ENCODE measurements around the gene SLC12A9. TPM values are rescaled to one million over a fixed set of nuclear protein-coding genes. Genes with fewer than 3 reads are reported as not detected.

SLC12A9 gene
- total and polyA plus RNA-seq, 2 experiments from 2014 or later = 10.3 to 39.9 TPM

DNA sequence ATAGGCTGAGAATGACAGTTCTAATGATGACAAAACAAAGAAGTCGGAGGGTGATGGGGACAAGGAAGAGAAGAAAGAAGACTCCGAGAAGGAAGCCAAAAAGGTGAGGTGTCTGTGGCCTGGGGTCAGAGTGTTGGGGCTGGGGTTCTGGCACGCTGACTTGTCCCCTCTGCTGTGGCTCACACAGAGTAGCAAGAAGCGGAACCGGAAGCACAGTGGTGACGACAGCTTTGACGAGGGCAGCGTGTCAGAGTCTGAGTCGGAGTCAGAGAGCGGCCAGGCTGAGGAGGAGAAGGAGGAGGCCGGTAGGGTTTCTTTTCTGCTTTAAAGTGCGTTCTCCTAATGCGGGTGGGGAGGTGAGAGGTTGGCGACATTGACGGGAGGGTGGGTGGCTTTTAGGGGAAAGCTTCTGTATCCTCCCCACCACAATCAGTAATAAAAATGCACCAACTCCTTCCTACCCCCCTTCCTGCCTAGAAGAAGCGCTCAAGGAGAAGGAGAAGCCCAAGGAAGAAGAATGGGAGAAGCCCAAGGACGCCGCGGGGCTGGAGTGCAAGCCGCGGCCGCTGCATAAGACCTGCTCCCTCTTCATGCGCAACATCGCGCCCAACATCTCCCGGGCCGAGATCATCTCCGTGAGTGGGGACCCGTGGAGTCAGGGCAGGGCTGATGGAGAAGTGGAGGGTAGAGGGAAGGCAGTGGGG, 32.4 kb downstream of the SLC12A9 start:
- no peaks in the 10 kb centered on the region for H3K9me3 Mint-ChIP-seq
- no peaks in the 10 kb centered on the region for H3K9me2 ChIP-seq (ENCODE audit: insufficient read depth)
- no peak overlapping the region; the same call in 2 of the 3 replicates for H3K4me3 Mint-ChIP-seq
- no peak overlapping the region for H2AFZ ChIP-seq
- no peak for TF ChIP-seq CREB1 (CRISPR knock-in tag; IDR thresholded peaks at IDR 0.05; ENCODE audit: low read depth)
- TF ChIP-seq, protein P1, sequence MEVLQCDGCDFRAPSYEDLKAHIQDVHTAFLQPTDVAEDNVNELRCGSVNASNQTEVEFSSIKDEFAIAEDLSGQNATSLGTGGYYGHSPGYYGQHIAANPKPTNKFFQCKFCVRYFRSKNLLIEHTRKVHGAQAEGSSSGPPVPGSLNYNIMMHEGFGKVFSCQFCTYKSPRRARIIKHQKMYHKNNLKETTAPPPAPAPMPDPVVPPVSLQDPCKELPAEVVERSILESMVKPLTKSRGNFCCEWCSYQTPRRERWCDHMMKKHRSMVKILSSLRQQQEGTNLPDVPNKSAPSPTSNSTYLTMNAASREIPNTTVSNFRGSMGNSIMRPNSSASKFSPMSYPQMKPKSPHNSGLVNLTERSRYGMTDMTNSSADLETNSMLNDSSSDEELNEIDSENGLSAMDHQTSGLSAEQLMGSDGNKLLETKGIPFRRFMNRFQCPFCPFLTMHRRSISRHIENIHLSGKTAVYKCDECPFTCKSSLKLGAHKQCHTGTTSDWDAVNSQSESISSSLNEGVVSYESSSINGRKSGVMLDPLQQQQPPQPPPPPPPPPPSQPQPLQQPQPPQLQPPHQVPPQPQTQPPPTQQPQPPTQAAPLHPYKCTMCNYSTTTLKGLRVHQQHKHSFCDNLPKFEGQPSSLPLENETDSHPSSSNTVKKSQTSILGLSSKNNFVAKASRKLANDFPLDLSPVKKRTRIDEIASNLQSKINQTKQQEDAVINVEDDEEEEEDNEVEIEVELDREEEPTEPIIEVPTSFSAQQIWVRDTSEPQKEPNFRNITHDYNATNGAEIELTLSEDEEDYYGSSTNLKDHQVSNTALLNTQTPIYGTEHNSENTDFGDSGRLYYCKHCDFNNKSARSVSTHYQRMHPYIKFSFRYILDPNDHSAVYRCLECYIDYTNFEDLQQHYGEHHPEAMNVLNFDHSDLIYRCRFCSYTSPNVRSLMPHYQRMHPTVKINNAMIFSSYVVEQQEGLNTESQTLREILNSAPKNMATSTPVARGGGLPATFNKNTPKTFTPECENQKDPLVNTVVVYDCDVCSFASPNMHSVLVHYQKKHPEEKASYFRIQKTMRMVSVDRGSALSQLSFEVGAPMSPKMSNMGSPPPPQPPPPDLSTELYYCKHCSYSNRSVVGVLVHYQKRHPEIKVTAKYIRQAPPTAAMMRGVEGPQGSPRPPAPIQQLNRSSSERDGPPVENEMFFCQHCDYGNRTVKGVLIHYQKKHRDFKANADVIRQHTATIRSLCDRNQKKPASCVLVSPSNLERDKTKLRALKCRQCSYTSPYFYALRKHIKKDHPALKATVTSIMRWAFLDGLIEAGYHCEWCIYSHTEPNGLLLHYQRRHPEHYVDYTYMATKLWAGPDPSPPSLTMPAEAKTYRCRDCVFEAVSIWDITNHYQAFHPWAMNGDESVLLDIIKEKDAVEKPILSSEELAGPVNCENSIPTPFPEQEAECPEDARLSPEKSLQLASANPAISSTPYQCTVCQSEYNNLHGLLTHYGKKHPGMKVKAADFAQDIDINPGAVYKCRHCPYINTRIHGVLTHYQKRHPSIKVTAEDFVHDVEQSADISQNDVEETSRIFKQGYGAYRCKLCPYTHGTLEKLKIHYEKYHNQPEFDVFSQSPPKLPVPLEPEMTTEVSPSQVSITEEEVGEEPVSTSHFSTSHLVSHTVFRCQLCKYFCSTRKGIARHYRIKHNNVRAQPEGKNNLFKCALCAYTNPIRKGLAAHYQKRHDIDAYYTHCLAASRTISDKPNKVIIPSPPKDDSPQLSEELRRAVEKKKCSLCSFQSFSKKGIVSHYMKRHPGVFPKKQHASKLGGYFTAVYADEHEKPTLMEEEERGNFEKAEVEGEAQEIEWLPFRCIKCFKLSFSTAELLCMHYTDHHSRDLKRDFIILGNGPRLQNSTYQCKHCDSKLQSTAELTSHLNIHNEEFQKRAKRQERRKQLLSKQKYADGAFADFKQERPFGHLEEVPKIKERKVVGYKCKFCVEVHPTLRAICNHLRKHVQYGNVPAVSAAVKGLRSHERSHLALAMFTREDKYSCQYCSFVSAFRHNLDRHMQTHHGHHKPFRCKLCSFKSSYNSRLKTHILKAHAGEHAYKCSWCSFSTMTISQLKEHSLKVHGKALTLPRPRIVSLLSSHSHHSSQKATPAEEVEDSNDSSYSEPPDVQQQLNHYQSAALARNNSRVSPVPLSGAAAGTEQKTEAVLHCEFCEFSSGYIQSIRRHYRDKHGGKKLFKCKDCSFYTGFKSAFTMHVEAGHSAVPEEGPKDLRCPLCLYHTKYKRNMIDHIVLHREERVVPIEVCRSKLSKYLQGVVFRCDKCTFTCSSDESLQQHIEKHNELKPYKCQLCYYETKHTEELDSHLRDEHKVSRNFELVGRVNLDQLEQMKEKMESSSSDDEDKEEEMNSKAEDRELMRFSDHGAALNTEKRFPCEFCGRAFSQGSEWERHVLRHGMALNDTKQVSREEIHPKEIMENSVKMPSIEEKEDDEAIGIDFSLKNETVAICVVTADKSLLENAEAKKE (CRISPR knock-in tag; IDR thresholded peaks at IDR 0.05) = no peak
- no peak for TF ChIP-seq EZH2phosphoT487 (IDR thresholded peaks at IDR 0.05; ENCODE audit: unreplicated experiment)
- no peak for TF ChIP-seq JUNB (IDR thresholded peaks at IDR 0.05; ENCODE audit: unreplicated experiment)
- TF ChIP-seq POLR2AphosphoS5 (IDR thresholded peaks at IDR 0.05; ENCODE audit: low read depth) = no peak
- TF ChIP-seq, protein P2, sequence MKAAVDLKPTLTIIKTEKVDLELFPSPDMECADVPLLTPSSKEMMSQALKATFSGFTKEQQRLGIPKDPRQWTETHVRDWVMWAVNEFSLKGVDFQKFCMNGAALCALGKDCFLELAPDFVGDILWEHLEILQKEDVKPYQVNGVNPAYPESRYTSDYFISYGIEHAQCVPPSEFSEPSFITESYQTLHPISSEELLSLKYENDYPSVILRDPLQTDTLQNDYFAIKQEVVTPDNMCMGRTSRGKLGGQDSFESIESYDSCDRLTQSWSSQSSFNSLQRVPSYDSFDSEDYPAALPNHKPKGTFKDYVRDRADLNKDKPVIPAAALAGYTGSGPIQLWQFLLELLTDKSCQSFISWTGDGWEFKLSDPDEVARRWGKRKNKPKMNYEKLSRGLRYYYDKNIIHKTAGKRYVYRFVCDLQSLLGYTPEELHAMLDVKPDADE (IDR thresholded peaks at IDR 0.05) = no peak
- no peak for TF ChIP-seq EZH2 (IDR thresholded peaks at IDR 0.05; ENCODE audit: low read depth, unreplicated experiment)
- no peak for TF ChIP-seq REST (IDR thresholded peaks at IDR 0.05; ENCODE audit: unreplicated experiment)
- no peak for TF ChIP-seq ZNF114 (CRISPR knock-in tag; IDR thresholded peaks at IDR 0.05)
- TF ChIP-seq CTCF (conservative IDR thresholded peaks at IDR 0.05; ENCODE audit: low read depth in 2 of 2) = no peak
- no peak for TF ChIP-seq STAT1 (IDR thresholded peaks at IDR 0.05; ENCODE audit: unreplicated experiment)
- no peak for TF ChIP-seq NANOG (IDR thresholded peaks at IDR 0.05; ENCODE audit: borderline replicate concordance)
- no peak for TF ChIP-seq ZNF331 (CRISPR knock-in tag; IDR thresholded peaks at IDR 0.05; ENCODE audit: low read depth)
- no peak overlapping the region for H3K4me3 ChIP-seq
- no peaks in the 10 kb centered on the region for H3K27me3 ChIP-seq (ENCODE audit: insufficient read depth)
- no peak overlapping the region for H3K4me2 ChIP-seq
- H4K20me1 ChIP-seq (replicated peaks; ENCODE audit: insufficient read depth) = peaks cover 32% of the 10 kb centered on the region
- no peak for DNase-seq (ENCODE audit: low spot score)
- H3K36me3 ChIP-seq (ENCODE audit: insufficient read depth) = peaks cover 49% of the 10 kb centered on the region
- H3K27ac ChIP-seq (ENCODE audit: low read depth) = no peak overlapping the region
- peaks cover 17% of the 10 kb centered on the region for H3K27me3 Mint-ChIP-seq (ENCODE audit: insufficient read depth, low read depth, poor library complexity)
- H3K36me3 Mint-ChIP-seq (ENCODE audit: low read depth) = peaks cover 87% of the 10 kb centered on the region
- peaks cover 54% of the 10 kb centered on the region for H3F3A ChIP-seq (replicated peaks; ENCODE audit: low read depth)
- peaks cover 10% of the 10 kb centered on the region for H3K4me1 ChIP-seq (ENCODE audit: insufficient read depth)
- ATAC-seq = no peak
- H3K27ac Mint-ChIP-seq = no peak overlapping the region
- peaks cover 38% of the 10 kb centered on the region for H3K4me1 Mint-ChIP-seq
- H3K79me2 ChIP-seq (replicated peaks; ENCODE audit: insufficient read depth) = peaks cover 47% of the 10 kb centered on the region

All from GM23338 (cell line).